HCT116 (cell line): ENCODE measurements around the gene WDR45. TPM values are rescaled to one million over a fixed set of nuclear protein-coding genes. Genes with fewer than 3 reads are reported as not detected.
A peak's percentile ranks its signal among the peaks of the same experiment; 100 is the strongest.

ENCODE experiments used
- ATAC-seq: fragments of 200-7000 bp; cut with Tn5 transposase; 2 replicates; pipeline ENCODE4 v1.9.1; 2020; ENCODE audit warnings: mild to moderate bottlenecking, moderate library complexity
- BruUV-seq: library from RNA; stranded (reverse); fragments of 400-500 nt; replicated peaks from 2 replicates; lab custom pipeline; 2021; lab: Mats Ljungman, UMichigan
- CTCF ChIA-PET: fragments of 300-600 bp; sonication (Branson Sonifier 250); formaldehyde crosslinking; loops from one replicate; lab custom pipeline; 2021; ENCODE audit warnings: antibody characterized with exemption; lab: Charles Lee
- POLR2A ChIA-PET: fragments of 300-600, 350-600 bp; sonication (Branson Sonifier 250); formaldehyde crosslinking; loops from one replicate; lab custom pipeline; 2021; ENCODE audit warnings: antibody characterized with exemption; lab: Charles Lee
- RAD21 ChIA-PET, 2 experiments: fragments of 300-600 bp; sonication (Branson Sonifier 250); formaldehyde crosslinking; loops; one replicate each; lab custom pipeline; 2023; ENCODE audit warnings: low total read pairs in 2 of 2; ENCODE audit not compliant: uncharacterized antibody in 2 of 2, unreplicated experiment in 2 of 2, low non-redundant PET in 1 of 2; lab: Charles Lee
- DNase-seq: peaks from one replicate; pipeline ENCODE4 v3.0.0-alpha.2; 2010; ENCODE audit warnings: low read depth, low spot score
- H2AFZ ChIP-seq: fragments of 200-600 bp; shearing (Covaris generic), sonication (generic); 2 replicates; pipeline ENCODE4 v1.6.1; 2017; ENCODE audit warnings: low read depth, mixed run types, mixed read lengths, antibody characterized with exemption, low read length; ENCODE audit not compliant: poor library complexity, severe bottlenecking
- H3K27ac ChIP-seq: 2 replicates; pipeline ENCODE4 v1.5.1; 2012; ENCODE audit warnings: low read depth, low read length
- H3K27me3 ChIP-seq: fragments of 200-600 bp; sonication (generic); 2 replicates; pipeline ENCODE4 v1.6.1; 2016; ENCODE audit warnings: mixed run types, low read length, mixed read lengths; ENCODE audit not compliant: insufficient read depth
- H3K36me3 ChIP-seq, 2 experiments: fragments of 200-500 bp in 1 of 2; fragments of 200-600 bp in 1 of 2; sonication (Bioruptor generic) in 1 of 2; sonication (generic) in 1 of 2; 2 replicates each; pipeline versions ENCODE4 v1.5.1 to v1.6.1; 2014 to 2016; ENCODE audit warnings: low read length in 2 of 2, inconsistent platforms in 1 of 2, mixed read lengths in 1 of 2, mixed run types in 1 of 2; ENCODE audit not compliant: insufficient read depth in 2 of 2, control insufficient read depth in 1 of 2
- H3K4me1 ChIP-seq, 2 experiments: fragments of 200-600 bp in 1 of 2; sonication (generic) in 1 of 2; 2 replicates each; pipeline versions ENCODE4 v1.5.1 to v1.6.1; 2012 to 2017; ENCODE audit warnings: low read length in 2 of 2, inconsistent platforms in 1 of 2, mild to moderate bottlenecking in 1 of 2, mixed read lengths in 1 of 2, mixed run types in 1 of 2, moderate library complexity in 1 of 2; ENCODE audit not compliant: insufficient read depth in 2 of 2, control insufficient read depth in 1 of 2
- H3K4me2 ChIP-seq: fragments of 200-600 bp; sonication (generic); 2 replicates; pipeline ENCODE4 v1.6.1; 2017; ENCODE audit warnings: mixed run types, low read length, mixed read lengths
- H3K4me3 ChIP-seq, 2 experiments: fragments of 200-600 bp in 1 of 2; sonication (generic) in 1 of 2; replicated peaks in 1 of 2; 2 replicates each; pipeline ENCODE4 v1.5.1; 2011 to 2016; ENCODE audit warnings: low read length in 2 of 2, control low read depth in 1 of 2, low read depth in 1 of 2, mild to moderate bottlenecking in 1 of 2, mixed read lengths in 1 of 2, mixed run types in 1 of 2
- H3K79me2 ChIP-seq: fragments of 200-600 bp; sonication (generic); 2 replicates; pipeline ENCODE4 v1.6.1; 2017; ENCODE audit warnings: mild to moderate bottlenecking, mixed run types, low read length, moderate library complexity, mixed read lengths; ENCODE audit not compliant: insufficient read depth
- H3K9ac ChIP-seq: fragments of 200-600 bp; sonication (generic); 2 replicates; pipeline ENCODE4 v1.6.1; 2016; ENCODE audit warnings: low read length, mixed read lengths
- H3K9me2 ChIP-seq: fragments of 200-600 bp; sonication (generic), shearing (Covaris generic); 2 replicates; pipeline ENCODE4 v1.6.1; 2017; ENCODE audit warnings: mixed run types, mild to moderate bottlenecking, moderate library complexity; ENCODE audit not compliant: insufficient read depth
- H3K9me3 ChIP-seq, 2 experiments: fragments of 200-500 bp in 1 of 2; fragments of 200-600 bp in 1 of 2; sonication (Bioruptor generic) in 1 of 2; sonication (generic) in 1 of 2; 2 replicates each; pipeline ENCODE4 v1.6.1; 2014 to 2017; ENCODE audit warnings: low read length in 2 of 2, mixed read lengths in 2 of 2, inconsistent platforms in 1 of 2, low read depth in 1 of 2, mild to moderate bottlenecking in 1 of 2, mixed run types in 1 of 2, moderate library complexity in 1 of 2; ENCODE audit not compliant: control insufficient read depth in 1 of 2, insufficient read depth in 1 of 2
- H4K20me1 ChIP-seq: fragments of 200-600 bp; sonication (generic), shearing (Covaris generic); 2 replicates; pipeline ENCODE4 v1.6.1; 2017; ENCODE audit warnings: mixed run types, mild to moderate bottlenecking, moderate library complexity; ENCODE audit not compliant: insufficient read depth
- CBX3 ChIP-seq: IDR thresholded peaks from 2 replicates; pipeline ENCODE4 v1.6.1; 2012; ENCODE audit warnings: low read depth
- POLR2AphosphoS5 ChIP-seq: IDR thresholded peaks from 2 replicates; pipeline ENCODE4 v1.6.1; 2011; ENCODE audit warnings: mild to moderate bottlenecking, low read depth, low read length, moderate library complexity
- intact Hi-C: fragments of 100-400 bp; cut with micrococcal nuclease; formaldehyde crosslinking; loops from 2 replicates; pipeline ENCODE4 v1.10.0; 2022
- total RNA-seq: library from RNA; stranded (reverse); gene quantifications from one replicate; pipeline ENCODE4 v1.2.1, GENCODE V29; 2021; ENCODE audit not compliant: unreplicated experiment

Gene WDR45
- total RNA-seq, 1 experiment from 2014 or later: 41.7 TPM

- H3K79me2 ChIP-seq: no peaks in the 10 kb centered on the region
- intact Hi-C loops: loop anchor here (2.0 kb wide), 1 partner anchor 57 kb away; no protein-coding TSS in a partner anchor
- ChIA-PET POLR2A (no interaction called here), RAD21 (no interaction called here), CTCF (no interaction called here)
- H3K9me2 ChIP-seq: no peaks in the 10 kb centered on the region
- no peak overlapping the region for H3K27ac ChIP-seq
- H3K36me3 ChIP-seq: peaks cover 0 to 10% of the 10 kb centered on the region in 2 experiments; a peak in 3 of 4 replicates
- ATAC-seq (peak; percentile 97), DNase-seq (peak; percentile 37)
- H2AFZ ChIP-seq: no peak overlapping the region
- no peak overlapping the region for H3K4me3 ChIP-seq
- no peak for TF ChIP-seq CBX3
- TF ChIP-seq POLR2AphosphoS5: peak; percentile 14; the same call in 1 of the 2 replicates
- no peaks in the 10 kb centered on the region for H4K20me1 ChIP-seq
- BruUV-seq: no TSS peak
- no peak overlapping the region for H3K4me2 ChIP-seq
- H3K9ac ChIP-seq: no peak overlapping the region
- H3K27me3 ChIP-seq: no peaks in the 10 kb centered on the region
- H3K4me1 ChIP-seq: peaks cover 3% of the 10 kb centered on the region in 2 experiments; a peak in 2 of 4 replicates
- H3K9me3 ChIP-seq: no peaks in the 10 kb centered on the region
Observed at GRCh38 chrX:49029876-49030275, 49.8 kb downstream of the WDR45 start.

Other genes with a start within 250 kb of the WDR45 start
- gene PCSK1N, start 244.3 kb downstream of the WDR45 start, total RNA-seq: 0.22 TPM
- 41.7 TPM for gene TIMM17B, start 182.1 kb downstream of the WDR45 start, total RNA-seq
- gene PQBP1, start 182.0 kb downstream of the WDR45 start, total RNA-seq: 67.1 TPM
- gene SLC35A2, start 168.2 kb downstream of the WDR45 start, total RNA-seq: 35.0 TPM
- 15.6 TPM for gene PIM2, start 160.9 kb downstream of the WDR45 start, total RNA-seq
- gene OTUD5, start 122.3 kb downstream of the WDR45 start, total RNA-seq: 42.6 TPM
- gene KCND1, start 108.0 kb downstream of the WDR45 start, total RNA-seq: 5.5 TPM
- 39.4 TPM for gene GRIPAP1, start 77.6 kb downstream of the WDR45 start, total RNA-seq
- gene TFE3, start 36.5 kb downstream of the WDR45 start, total RNA-seq: 17.1 TPM
- gene CCDC120, start 20.9 kb downstream of the WDR45 start, total RNA-seq: 13.5 TPM
- gene PRAF2, start 5.9 kb downstream of the WDR45 start, total RNA-seq: 18.8 TPM
- 21.7 TPM for gene GPKOW, start 43.8 kb upstream of the WDR45 start, total RNA-seq
- 2.6 TPM for gene MAGIX, start 82.9 kb upstream of the WDR45 start, total RNA-seq
- gene PLP2, start 92.0 kb upstream of the WDR45 start, total RNA-seq: 207 TPM
- 27.8 TPM for gene PRICKLE3, start 106.5 kb upstream of the WDR45 start, total RNA-seq
- gene SYP, start 120.3 kb upstream of the WDR45 start, total RNA-seq: 1.2 TPM
- gene CACNA1F, start 153.5 kb upstream of the WDR45 start, total RNA-seq: not detected
- 10.4 TPM for gene CCDC22, start 155.6 kb upstream of the WDR45 start, total RNA-seq
- 0.15 TPM for gene FOXP3, start 184.8 kb upstream of the WDR45 start, total RNA-seq
- 1.6 TPM for gene PPP1R3F, start 189.9 kb upstream of the WDR45 start, total RNA-seq
- gene GAGE10, start 223.8 kb upstream of the WDR45 start, total RNA-seq: not detected
- gene GAGE12J, start 242.2 kb upstream of the WDR45 start, total RNA-seq: not detected